Measurements from ENCODE around the gene GPR33. TPM values are rescaled to one million over a fixed set of nuclear protein-coding genes. Genes with fewer than 3 reads are reported as not detected.
"Not testable (repeated sequence)": the region's sequence is repeated elsewhere in the genome, so short reads cannot be mapped to it uniquely, and the experiment has no call there.

GPR33 gene
- total RNA-seq, 4 donors from 2014 or later = not detected

- Histone ChIP-seq H3K27me3 (no peaks in the 10 kb centered on the region), H3K4me3 (no peak overlapping the region), H3K9me3 (no peaks in the 10 kb centered on the region), H3K27ac (no peak overlapping the region), H3K4me1 (peaks cover 0 to 5% (median 0%) of the 10 kb centered on the region in 3 donors), H3K36me3 (no peaks in the 10 kb centered on the region)
- ATAC-seq = no peak
- TF ChIP-seq EP300 (IDR thresholded peaks at IDR 0.05) = no peak
- no peak for TF ChIP-seq POLR2A (IDR thresholded peaks at IDR 0.05)
- no peak for TF ChIP-seq POLR2AphosphoS5 (IDR thresholded peaks at IDR 0.05)
- TF ChIP-seq CTCF (IDR thresholded peaks at IDR 0.05) = no peak
These were observed 22.7 kb downstream of the GPR33 start for GRCh38 chr14:31465111-31465510.

- not testable (repeated sequence) for ATAC-seq, H3K9me3 ChIP-seq, H3K4me3 ChIP-seq, H3K27me3 ChIP-seq, H3K27ac ChIP-seq, H3K36me3 ChIP-seq
- 50 to 82% methylated on average over 1 to 2 of the region's 2 CpGs for WGBS, 2 donors (ENCODE audit: low coverage in 1 of 2)
- peaks cover 0 to 14% (median 0%) of the 10 kb centered on the region in 3 donors for H3K4me1 ChIP-seq
These were observed 25.4 kb downstream of the GPR33 start for GRCh38 chr14:31462450-31462849.

GRCh38 chr14:31461545-31461944, 26.3 kb downstream of the GPR33 start:
- Histone ChIP-seq H3K9me3 (no peaks in the 10 kb centered on the region), H3K4me1 (peaks cover 0 to 14% (median 0%) of the 10 kb centered on the region in 3 donors), H3K27ac (no peak overlapping the region), H3K36me3 (no peaks in the 10 kb centered on the region), H3K4me3 (no peak overlapping the region), H3K27me3 (no peaks in the 10 kb centered on the region)
- ATAC-seq = no peak
- 92 to 93% methylated on average over 2 to 3 of the region's 3 CpGs for WGBS, 2 donors (ENCODE audit: low coverage in 1 of 2)
- TF ChIP-seq EP300 (IDR thresholded peaks at IDR 0.05) (no peak), POLR2AphosphoS5 (IDR thresholded peaks at IDR 0.05) (no peak)

- Histone ChIP-seq H3K36me3 (no peaks in the 10 kb centered on the region), H3K4me3 (peak overlapping the region; percentile 51 to 72), H3K9me3 (no peaks in the 10 kb centered on the region), H3K27me3 (no peaks in the 10 kb centered on the region), H3K27ac (peak overlapping the region; percentile 44 to 94 (median 92)), H3K4me1 (peaks cover 0 to 37% (median 2%) of the 10 kb centered on the region in 3 donors)
- 53 to 60% methylated on average over 11 of the region's 11 CpGs for WGBS, 2 donors (ENCODE audit: low coverage in 1 of 2)
- ATAC-seq = no peak
- TF ChIP-seq POLR2AphosphoS5 (IDR thresholded peaks at IDR 0.05) (no peak), POLR2A (IDR thresholded peaks at IDR 0.05) (no peak), EP300 (IDR thresholded peaks at IDR 0.05) (no peak), CTCF (IDR thresholded peaks at IDR 0.05) (no peak)
These were observed 29.9 kb downstream of the GPR33 start for GRCh38 chr14:31457665-31458659.

- ATAC-seq = peak; percentile 100
- peak within 1 kb of the TSS; percentile 51 to 72 for H3K4me3 ChIP-seq
- 0 to 2% methylated on average over 9 to 12 of the region's 70 CpGs for WGBS, 2 donors (ENCODE audit: low coverage in 1 of 2)
- peak; percentile 72 to 84 for TF ChIP-seq POLR2A (IDR thresholded peaks at IDR 0.05)
- no peak for TF ChIP-seq EP300 (IDR thresholded peaks at IDR 0.05)
- peak in 1 of 4 experiments; percentile 25 for TF ChIP-seq CTCF (IDR thresholded peaks at IDR 0.05)
- peak; percentile 86 for TF ChIP-seq POLR2AphosphoS5 (IDR thresholded peaks at IDR 0.05)
- peaks cover 2 to 9% of the 10 kb centered on the region in 2 donors for H3K36me3 ChIP-seq
- H3K27me3 ChIP-seq = no peaks in the 10 kb centered on the region
- peak within 1 kb of the TSS; percentile 52 to 94 (median 92) for H3K27ac ChIP-seq
- peaks cover 0 to 37% (median 2%) of the 10 kb centered on the region in 3 donors for H3K4me1 ChIP-seq
- H3K9me3 ChIP-seq = no peaks in the 10 kb centered on the region
These were observed 30.8 kb downstream of the GPR33 start, which contains the start of gene DTD2 for GRCh38 chr14:31456841-31457664. Gene DTD2, minus strand, starts transcription at chr14:31457506. Its CDS starts 113 bp downstream, at chr14:31457393.
